GM18907 (cell line): ENCODE data around the gene RTP3.
"Not testable (repeated sequence)": the region's sequence is repeated elsewhere in the genome, so short reads cannot be mapped to it uniquely, and the experiment has no call there.

Experiments used
- ATAC-seq: cut with Tn5 transposase; IDR thresholded peaks from one replicate; pipeline ENCODE4 v1.9.1; 2021; ENCODE audit warnings: mild to moderate bottlenecking, moderate library complexity; ENCODE audit not compliant: unreplicated experiment

Gene RTP3

GRCh38 chr3:46517016-46517783 is 19.4 kb downstream of the RTP3 start:
- no peak for ATAC-seq

- no peak for ATAC-seq
These were observed 20.0 kb downstream of the RTP3 start for GRCh38 chr3:46517784-46518181.

GRCh38 chr3:46519952-46520351 is 22.2 kb downstream of the RTP3 start:
- no peak for ATAC-seq

GRCh38 chr3:46520531-46520930 is 22.8 kb downstream of the RTP3 start:
- ATAC-seq, result no peak

- no peak for ATAC-seq
These were observed 23.3 kb downstream of the RTP3 start for GRCh38 chr3:46521096-46521495.

- not testable (repeated sequence) for ATAC-seq
These were observed 24.4 kb downstream of the RTP3 start for GRCh38 chr3:46522201-46522600.

GRCh38 chr3:46523556-46523955 is 25.8 kb downstream of the RTP3 start:
- no peak for ATAC-seq

- ATAC-seq, result no peak
These were observed 26.2 kb downstream of the RTP3 start for GRCh38 chr3:46524008-46524407.

- ATAC-seq, result no peak
These were observed 27.1 kb downstream of the RTP3 start for GRCh38 chr3:46524832-46525231.

- no peak for ATAC-seq
These were observed 29.5 kb downstream of the RTP3 start for GRCh38 chr3:46527239-46527638.

- no peak for ATAC-seq
These were observed 35.3 kb downstream of the RTP3 start for GRCh38 chr3:46533091-46533490.

GRCh38 chr3:46535746-46536145 is 38.0 kb downstream of the RTP3 start:
- no peak for ATAC-seq

GRCh38 chr3:46536758-46537157 is 39.0 kb downstream of the RTP3 start:
- no peak for ATAC-seq

- no peak for ATAC-seq
These were observed 39.5 kb downstream of the RTP3 start for GRCh38 chr3:46537316-46537715.

- ATAC-seq, result peak; percentile 21
These were observed 40.0 kb downstream of the RTP3 start for GRCh38 chr3:46537779-46538178.

GRCh38 chr3:46538425-46538802 is 40.6 kb downstream of the RTP3 start:
- not testable (repeated sequence) for ATAC-seq

- peak; percentile 76 for ATAC-seq
These were observed 41.1 kb downstream of the RTP3 start for GRCh38 chr3:46538803-46539442.

GRCh38 chr3:46539443-46540005 is 41.7 kb downstream of the RTP3 start:
- peak; percentile 8 for ATAC-seq

- no peak for ATAC-seq
These were observed 42.8 kb downstream of the RTP3 start for GRCh38 chr3:46540550-46540949.

GRCh38 chr3:46541835-46542234 is 44.1 kb downstream of the RTP3 start:
- no peak for ATAC-seq

- ATAC-seq, result no peak
These were observed 44.6 kb downstream of the RTP3 start for GRCh38 chr3:46542344-46542743.

- ATAC-seq, result no peak
These were observed 45.0 kb downstream of the RTP3 start for GRCh38 chr3:46542801-46543201.
